ENCODE measurements around the gene VWA3B. TPM values are rescaled to one million over a fixed set of nuclear protein-coding genes. Genes with fewer than 3 reads are reported as not detected.

Gene VWA3B
- total RNA-seq, 3 donors from 2014 or later: 1.2 to 2.8 (median 2.7) TPM

- no peak for TF ChIP-seq CTCF (IDR thresholded peaks at IDR 0.05)
- DNase-seq (no peak), ATAC-seq (no peak)
- no peaks in the 10 kb centered on the region for H3K36me3 ChIP-seq (ENCODE audit: low read depth)
- peaks cover 7% of the 10 kb centered on the region for H3K4me1 ChIP-seq (ENCODE audit: low read depth)
- intact Hi-C loops (cut with DNase I, micrococcal nuclease): no loop called here
- no peak overlapping the region for H3K4me3 ChIP-seq
- no peaks in the 10 kb centered on the region for H3K9me3 ChIP-seq
Observed at GRCh38 chr2:98293030-98293429, 206.1 kb downstream of the VWA3B start.

GRCh38 chr2:98293931-98294687 is 207.1 kb downstream of the VWA3B start:
- no peak for TF ChIP-seq CTCF (IDR thresholded peaks at IDR 0.05)
- no peak for ATAC-seq
- H3K4me3 ChIP-seq: no peak overlapping the region

GRCh38 chr2:98294711-98295110 is 207.7 kb downstream of the VWA3B start:
- no peak overlapping the region for H3K4me3 ChIP-seq
- intact Hi-C loops (cut with DNase I, micrococcal nuclease): no loop called here
- DNase-seq: no peak
- H3K4me1 ChIP-seq (ENCODE audit: low read depth): peaks cover 20% of the 10 kb centered on the region
- H3K36me3 ChIP-seq (ENCODE audit: low read depth): no peaks in the 10 kb centered on the region
- no peak for TF ChIP-seq CTCF (IDR thresholded peaks at IDR 0.05)
- no peaks in the 10 kb centered on the region for H3K9me3 ChIP-seq
- ATAC-seq: no peak

More at GRCh38 chr2:98293931-98294687, 207.1 kb downstream of the VWA3B start:
- intact Hi-C loops (cut with DNase I, micrococcal nuclease): no loop called here
- no peak for DNase-seq
- H3K36me3 ChIP-seq (ENCODE audit: low read depth): no peaks in the 10 kb centered on the region
- H3K4me1 ChIP-seq (ENCODE audit: low read depth): peaks cover 14% of the 10 kb centered on the region
- no peaks in the 10 kb centered on the region for H3K9me3 ChIP-seq

GRCh38 chr2:98295275-98295674 is 208.3 kb downstream of the VWA3B start:
- Histone ChIP-seq H3K9me3 (no peaks in the 10 kb centered on the region), H3K4me3 (no peak overlapping the region), H3K36me3 (ENCODE audit: low read depth) (no peaks in the 10 kb centered on the region), H3K4me1 (ENCODE audit: low read depth) (peaks cover 23% of the 10 kb centered on the region)
- ATAC-seq (no peak), DNase-seq (no peak)
- no peak for TF ChIP-seq CTCF (IDR thresholded peaks at IDR 0.05)
- intact Hi-C loops (cut with DNase I, micrococcal nuclease): no loop called here

GRCh38 chr2:98295721-98296414 is 208.9 kb downstream of the VWA3B start:
- no peak for DNase-seq
- Histone ChIP-seq H3K4me3 (no peak overlapping the region), H3K4me1 (ENCODE audit: low read depth) (peaks cover 23% of the 10 kb centered on the region), H3K9me3 (no peaks in the 10 kb centered on the region), H3K36me3 (ENCODE audit: low read depth) (no peaks in the 10 kb centered on the region)
- no peak for TF ChIP-seq CTCF (IDR thresholded peaks at IDR 0.05)
- ATAC-seq: no peak
- intact Hi-C loops (cut with DNase I, micrococcal nuclease): no loop called here
